GM23338 (cell line): ENCODE results near the gene NDC1. TPM values are rescaled to one million over a fixed set of nuclear protein-coding genes. Genes with fewer than 3 reads are reported as not detected.

Source experiments
- ATAC-seq: fragments of 200-7000 bp; cut with Tn5 transposase; 3 replicates; pipeline ENCODE4 v1.9.1; 2020
- DNase-seq: peaks from one replicate; pipeline ENCODE4 v3.0.0-alpha.2; 2015; ENCODE audit warnings: low spot score
- H2AFZ ChIP-seq: fragments of 200-600 bp; sonication (generic); 2 replicates; pipeline ENCODE4 v1.8.0; 2016; ENCODE audit warnings: antibody characterized with exemption, mild to moderate bottlenecking, moderate library complexity
- H3F3A ChIP-seq: fragments of 200-600 bp; sonication (generic); replicated peaks from 2 replicates; pipeline ENCODE4 v1.8.0; 2017; ENCODE audit warnings: antibody characterized with exemption, mixed run types, low read depth
- H3K27ac ChIP-seq: fragments of 200-600 bp; sonication (generic); 2 replicates; pipeline ENCODE4 v1.6.1; 2016; ENCODE audit warnings: low read depth
- H3K27me3 ChIP-seq: fragments of 200-600 bp; sonication (generic); 2 replicates; pipeline ENCODE4 v1.8.0; 2016; ENCODE audit warnings: mild to moderate bottlenecking, mixed run types, moderate library complexity; ENCODE audit not compliant: insufficient read depth
- H3K36me3 ChIP-seq: fragments of 200-600 bp; sonication (generic); 2 replicates; pipeline ENCODE4 v1.8.0; 2016; ENCODE audit warnings: mild to moderate bottlenecking; ENCODE audit not compliant: insufficient read depth
- H3K4me1 ChIP-seq: fragments of 200-600 bp; sonication (generic); 2 replicates; pipeline ENCODE4 v1.8.0; 2016; ENCODE audit warnings: mild to moderate bottlenecking, moderate library complexity; ENCODE audit not compliant: insufficient read depth
- H3K4me2 ChIP-seq: fragments of 200-600 bp; sonication (generic); 2 replicates; pipeline ENCODE4 v1.7.1; 2017; ENCODE audit warnings: mixed run types
- H3K4me3 ChIP-seq: fragments of 200-600 bp; sonication (generic); 2 replicates; pipeline ENCODE4 v1.6.1; 2016; ENCODE audit warnings: mixed run types
- H3K79me2 ChIP-seq: fragments of 200-600 bp; sonication (generic); replicated peaks from 2 replicates; pipeline ENCODE4 v1.8.0; 2017; ENCODE audit warnings: mild to moderate bottlenecking; ENCODE audit not compliant: insufficient read depth
- H3K9me2 ChIP-seq: fragments of 200-600 bp; sonication (generic); 2 replicates; pipeline ENCODE4 v1.8.0; 2017; ENCODE audit not compliant: insufficient read depth
- H4K20me1 ChIP-seq: fragments of 200-600 bp; sonication (generic); replicated peaks from 2 replicates; pipeline ENCODE4 v1.8.0; 2017; ENCODE audit warnings: mild to moderate bottlenecking; ENCODE audit not compliant: insufficient read depth
- H3K27ac Mint-ChIP-seq: 2 replicates; pipeline ENCODE4 v1.8.0; 2020; ENCODE audit warnings: inconsistent platforms, mild to moderate bottlenecking, moderate library complexity, mixed read lengths
- H3K27me3 Mint-ChIP-seq: 3 replicates; pipeline ENCODE4 v1.8.0; 2022; ENCODE audit warnings: low read depth, mild to moderate bottlenecking, moderate library complexity, mixed read lengths, inconsistent platforms; ENCODE audit not compliant: insufficient read depth, poor library complexity
- H3K36me3 Mint-ChIP-seq: 3 replicates; pipeline ENCODE4 v1.8.0; 2021; ENCODE audit warnings: low read depth, mild to moderate bottlenecking, inconsistent platforms, moderate library complexity, mixed read lengths
- H3K4me1 Mint-ChIP-seq: 3 replicates; pipeline ENCODE4 v1.8.0; 2020; ENCODE audit warnings: mild to moderate bottlenecking, inconsistent platforms, mixed read lengths
- H3K4me3 Mint-ChIP-seq: 3 replicates; pipeline ENCODE4 v1.8.0; 2021; ENCODE audit warnings: moderate library complexity, mild to moderate bottlenecking, inconsistent platforms, mixed read lengths
- H3K9me3 Mint-ChIP-seq: 3 replicates; pipeline ENCODE4 v1.8.0; 2020; ENCODE audit warnings: moderate library complexity, mild to moderate bottlenecking, inconsistent platforms, mixed read lengths
- CREB1 ChIP-seq: fragments of 250-450 bp; sonication (Bioruptor Pico); IDR thresholded peaks from 2 replicates; pipeline ENCODE4 v1.5.0; 2020; ENCODE audit warnings: low read depth, mild to moderate bottlenecking, moderate library complexity
- EZH2 ChIP-seq: fragments of 200-600 bp; sonication (generic); IDR thresholded peaks from one replicate; pipeline ENCODE4 v1.8.0; 2017; ENCODE audit warnings: antibody characterized with exemption, mild to moderate bottlenecking, low read depth; ENCODE audit not compliant: unreplicated experiment
- EZH2phosphoT487 ChIP-seq: fragments of 200-600 bp; sonication (generic); IDR thresholded peaks from one replicate; pipeline ENCODE4 v1.8.1; 2018; ENCODE audit warnings: antibody characterized with exemption; ENCODE audit not compliant: unreplicated experiment
- JUNB ChIP-seq: IDR thresholded peaks from one replicate; pipeline ENCODE4 v1.6.1; 2016; ENCODE audit warnings: antibody characterized with exemption; ENCODE audit not compliant: unreplicated experiment
- NANOG ChIP-seq: IDR thresholded peaks from 2 replicates; pipeline ENCODE4 v1.6.1; 2016; ENCODE audit warnings: antibody characterized with exemption, borderline replicate concordance
- POLR2AphosphoS5 ChIP-seq: IDR thresholded peaks from 2 replicates; pipeline ENCODE4 v1.6.1; 2016; ENCODE audit warnings: antibody characterized with exemption, low read depth
- STAT1 ChIP-seq: IDR thresholded peaks from one replicate; pipeline ENCODE4 v1.6.1; 2016; ENCODE audit warnings: antibody characterized with exemption; ENCODE audit not compliant: unreplicated experiment
- ZNF114 ChIP-seq: fragments of 250-450 bp; sonication (Bioruptor Pico); IDR thresholded peaks from 2 replicates; pipeline ENCODE4 v1.5.0; 2020; ENCODE audit warnings: mild to moderate bottlenecking, moderate library complexity
- ZNF331 ChIP-seq: fragments of 250-450 bp; sonication (Bioruptor Pico); IDR thresholded peaks from 2 replicates; pipeline ENCODE4 v1.5.0; 2020; ENCODE audit warnings: low read depth, mild to moderate bottlenecking, moderate library complexity
- polyA plus RNA-seq: library from polyadenylated mRNA; unstranded; fragments of >200 nt; fragmentation: Nextera tagmentation; extraction: Ambion mirVana; gene quantifications from 2 replicates; pipeline ENCODE4 v1.2.1, GENCODE V29; 2016
- total RNA-seq: library from RNA; depleted of rRNA; stranded (reverse); fragments of >200 nt; shearing (Covaris generic); gene quantifications from 2 replicates; pipeline ENCODE4 v1.2.3, GENCODE V29; 2014
- TF ChIP-seq, protein P1 (sequence below), 2 experiments: fragments of 200-600 bp in 1 of 2; sonication (generic) in 1 of 2; conservative IDR thresholded peaks; 2 replicates each; pipeline versions ENCODE4 v1.5.1 to v1.6.1; 2016 to 2017; ENCODE audit warnings: antibody characterized with exemption in 2 of 2, low read depth in 2 of 2, mild to moderate bottlenecking in 2 of 2, moderate library complexity in 1 of 2
- TF ChIP-seq, protein P2 (sequence below): IDR thresholded peaks from one replicate; pipeline ENCODE4 v1.6.1; 2018; ENCODE audit warnings: antibody characterized with exemption; ENCODE audit not compliant: unreplicated experiment
- TF ChIP-seq, protein P3 (sequence below): fragments of 250-450 bp; sonication (Bioruptor Pico); IDR thresholded peaks from 2 replicates; pipeline ENCODE4 v1.5.0; 2020; ENCODE audit warnings: mild to moderate bottlenecking, moderate library complexity
- TF ChIP-seq, protein P4 (sequence below): IDR thresholded peaks from 2 replicates; pipeline ENCODE4 v1.6.1; 2016; ENCODE audit warnings: antibody characterized with exemption

NDC1 gene
- total and polyA plus RNA-seq, 2 experiments from 2014 or later, result 19.8 to 100 TPM

DNA sequence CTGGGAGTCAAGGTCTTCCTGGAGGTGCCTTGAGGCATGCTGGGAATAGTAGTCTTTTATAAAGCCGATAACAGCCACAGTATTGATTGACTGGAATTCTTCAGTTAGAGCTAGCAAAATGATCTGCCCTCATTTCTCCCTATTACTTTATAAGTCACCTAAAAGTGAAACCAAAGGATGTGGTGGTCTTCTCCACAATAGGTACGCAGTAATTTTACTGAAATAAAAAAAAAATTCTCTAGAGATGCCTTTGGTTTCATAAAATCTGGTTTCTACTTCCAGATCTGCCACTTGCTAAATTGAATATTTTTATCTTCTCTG is 518 bp upstream of the NDC1 start (continued):
- TF ChIP-seq ZNF331, result no peak

DNA sequence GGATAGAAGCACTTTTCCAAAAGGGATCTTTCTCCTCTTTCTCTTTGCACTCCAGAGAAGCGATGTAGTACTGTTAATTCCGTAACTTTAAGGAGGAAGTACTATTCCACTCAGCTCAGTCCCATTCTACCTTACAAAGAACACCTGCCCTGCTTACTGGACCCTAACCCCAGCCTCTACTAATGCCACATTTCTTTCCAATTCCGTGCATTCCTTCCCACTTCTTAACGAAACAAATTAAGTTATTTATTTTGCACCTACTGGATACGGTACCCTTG is 511 bp downstream of the NDC1 start:
- Histone ChIP-seq H3K27ac (peak overlapping the region; percentile 91; the same call in 1 of the 2 replicates), H2AFZ (peak overlapping the region; percentile 89), H3K79me2 (peaks cover 54% of the 10 kb centered on the region)

More for the DNA sequence above, 511 bp downstream of the NDC1 start:
- ATAC-seq (peak; percentile 3; the same call in 2 of the 3 replicates), DNase-seq (peak; percentile 32)
- no peaks in the 10 kb centered on the region for H3K9me2 ChIP-seq
- Mint-ChIP-seq H3K27ac (peak overlapping the region; percentile 98; the same call in 1 of the 2 replicates), H3K9me3 (peaks cover 16% of the 10 kb centered on the region), H3K4me3 (peak overlapping the region; percentile 96), H3K4me1 (peaks cover 9% of the 10 kb centered on the region), H3K36me3 (peaks cover 23% of the 10 kb centered on the region), H3K27me3 (no peaks in the 10 kb centered on the region)
- H3K4me1 ChIP-seq, result 0 out of 2 replicates have a peak, but pooled peaks cover 6% of the 10 kb centered on the region
- H3K36me3 ChIP-seq, result no peaks in the 10 kb centered on the region
- TF ChIP-seq ZNF331, result no peak
- TF ChIP-seq JUNB, result no peak
- TF ChIP-seq NANOG, result no peak
- TF ChIP-seq CREB1, result no peak
- TF ChIP-seq ZNF114 (CRISPR knock-in tag), result no peak
- TF ChIP-seq STAT1, result no peak
- TF ChIP-seq, protein P1, sequence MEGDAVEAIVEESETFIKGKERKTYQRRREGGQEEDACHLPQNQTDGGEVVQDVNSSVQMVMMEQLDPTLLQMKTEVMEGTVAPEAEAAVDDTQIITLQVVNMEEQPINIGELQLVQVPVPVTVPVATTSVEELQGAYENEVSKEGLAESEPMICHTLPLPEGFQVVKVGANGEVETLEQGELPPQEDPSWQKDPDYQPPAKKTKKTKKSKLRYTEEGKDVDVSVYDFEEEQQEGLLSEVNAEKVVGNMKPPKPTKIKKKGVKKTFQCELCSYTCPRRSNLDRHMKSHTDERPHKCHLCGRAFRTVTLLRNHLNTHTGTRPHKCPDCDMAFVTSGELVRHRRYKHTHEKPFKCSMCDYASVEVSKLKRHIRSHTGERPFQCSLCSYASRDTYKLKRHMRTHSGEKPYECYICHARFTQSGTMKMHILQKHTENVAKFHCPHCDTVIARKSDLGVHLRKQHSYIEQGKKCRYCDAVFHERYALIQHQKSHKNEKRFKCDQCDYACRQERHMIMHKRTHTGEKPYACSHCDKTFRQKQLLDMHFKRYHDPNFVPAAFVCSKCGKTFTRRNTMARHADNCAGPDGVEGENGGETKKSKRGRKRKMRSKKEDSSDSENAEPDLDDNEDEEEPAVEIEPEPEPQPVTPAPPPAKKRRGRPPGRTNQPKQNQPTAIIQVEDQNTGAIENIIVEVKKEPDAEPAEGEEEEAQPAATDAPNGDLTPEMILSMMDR (conservative IDR thresholded peaks at IDR 0.05; ENCODE audit: low read depth in 2 of 2), result no peak
- no peak for TF ChIP-seq EZH2phosphoT487
- TF ChIP-seq, protein P2, sequence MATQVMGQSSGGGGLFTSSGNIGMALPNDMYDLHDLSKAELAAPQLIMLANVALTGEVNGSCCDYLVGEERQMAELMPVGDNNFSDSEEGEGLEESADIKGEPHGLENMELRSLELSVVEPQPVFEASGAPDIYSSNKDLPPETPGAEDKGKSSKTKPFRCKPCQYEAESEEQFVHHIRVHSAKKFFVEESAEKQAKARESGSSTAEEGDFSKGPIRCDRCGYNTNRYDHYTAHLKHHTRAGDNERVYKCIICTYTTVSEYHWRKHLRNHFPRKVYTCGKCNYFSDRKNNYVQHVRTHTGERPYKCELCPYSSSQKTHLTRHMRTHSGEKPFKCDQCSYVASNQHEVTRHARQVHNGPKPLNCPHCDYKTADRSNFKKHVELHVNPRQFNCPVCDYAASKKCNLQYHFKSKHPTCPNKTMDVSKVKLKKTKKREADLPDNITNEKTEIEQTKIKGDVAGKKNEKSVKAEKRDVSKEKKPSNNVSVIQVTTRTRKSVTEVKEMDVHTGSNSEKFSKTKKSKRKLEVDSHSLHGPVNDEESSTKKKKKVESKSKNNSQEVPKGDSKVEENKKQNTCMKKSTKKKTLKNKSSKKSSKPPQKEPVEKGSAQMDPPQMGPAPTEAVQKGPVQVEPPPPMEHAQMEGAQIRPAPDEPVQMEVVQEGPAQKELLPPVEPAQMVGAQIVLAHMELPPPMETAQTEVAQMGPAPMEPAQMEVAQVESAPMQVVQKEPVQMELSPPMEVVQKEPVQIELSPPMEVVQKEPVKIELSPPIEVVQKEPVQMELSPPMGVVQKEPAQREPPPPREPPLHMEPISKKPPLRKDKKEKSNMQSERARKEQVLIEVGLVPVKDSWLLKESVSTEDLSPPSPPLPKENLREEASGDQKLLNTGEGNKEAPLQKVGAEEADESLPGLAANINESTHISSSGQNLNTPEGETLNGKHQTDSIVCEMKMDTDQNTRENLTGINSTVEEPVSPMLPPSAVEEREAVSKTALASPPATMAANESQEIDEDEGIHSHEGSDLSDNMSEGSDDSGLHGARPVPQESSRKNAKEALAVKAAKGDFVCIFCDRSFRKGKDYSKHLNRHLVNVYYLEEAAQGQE, result no peak
- TF ChIP-seq, protein P3, sequence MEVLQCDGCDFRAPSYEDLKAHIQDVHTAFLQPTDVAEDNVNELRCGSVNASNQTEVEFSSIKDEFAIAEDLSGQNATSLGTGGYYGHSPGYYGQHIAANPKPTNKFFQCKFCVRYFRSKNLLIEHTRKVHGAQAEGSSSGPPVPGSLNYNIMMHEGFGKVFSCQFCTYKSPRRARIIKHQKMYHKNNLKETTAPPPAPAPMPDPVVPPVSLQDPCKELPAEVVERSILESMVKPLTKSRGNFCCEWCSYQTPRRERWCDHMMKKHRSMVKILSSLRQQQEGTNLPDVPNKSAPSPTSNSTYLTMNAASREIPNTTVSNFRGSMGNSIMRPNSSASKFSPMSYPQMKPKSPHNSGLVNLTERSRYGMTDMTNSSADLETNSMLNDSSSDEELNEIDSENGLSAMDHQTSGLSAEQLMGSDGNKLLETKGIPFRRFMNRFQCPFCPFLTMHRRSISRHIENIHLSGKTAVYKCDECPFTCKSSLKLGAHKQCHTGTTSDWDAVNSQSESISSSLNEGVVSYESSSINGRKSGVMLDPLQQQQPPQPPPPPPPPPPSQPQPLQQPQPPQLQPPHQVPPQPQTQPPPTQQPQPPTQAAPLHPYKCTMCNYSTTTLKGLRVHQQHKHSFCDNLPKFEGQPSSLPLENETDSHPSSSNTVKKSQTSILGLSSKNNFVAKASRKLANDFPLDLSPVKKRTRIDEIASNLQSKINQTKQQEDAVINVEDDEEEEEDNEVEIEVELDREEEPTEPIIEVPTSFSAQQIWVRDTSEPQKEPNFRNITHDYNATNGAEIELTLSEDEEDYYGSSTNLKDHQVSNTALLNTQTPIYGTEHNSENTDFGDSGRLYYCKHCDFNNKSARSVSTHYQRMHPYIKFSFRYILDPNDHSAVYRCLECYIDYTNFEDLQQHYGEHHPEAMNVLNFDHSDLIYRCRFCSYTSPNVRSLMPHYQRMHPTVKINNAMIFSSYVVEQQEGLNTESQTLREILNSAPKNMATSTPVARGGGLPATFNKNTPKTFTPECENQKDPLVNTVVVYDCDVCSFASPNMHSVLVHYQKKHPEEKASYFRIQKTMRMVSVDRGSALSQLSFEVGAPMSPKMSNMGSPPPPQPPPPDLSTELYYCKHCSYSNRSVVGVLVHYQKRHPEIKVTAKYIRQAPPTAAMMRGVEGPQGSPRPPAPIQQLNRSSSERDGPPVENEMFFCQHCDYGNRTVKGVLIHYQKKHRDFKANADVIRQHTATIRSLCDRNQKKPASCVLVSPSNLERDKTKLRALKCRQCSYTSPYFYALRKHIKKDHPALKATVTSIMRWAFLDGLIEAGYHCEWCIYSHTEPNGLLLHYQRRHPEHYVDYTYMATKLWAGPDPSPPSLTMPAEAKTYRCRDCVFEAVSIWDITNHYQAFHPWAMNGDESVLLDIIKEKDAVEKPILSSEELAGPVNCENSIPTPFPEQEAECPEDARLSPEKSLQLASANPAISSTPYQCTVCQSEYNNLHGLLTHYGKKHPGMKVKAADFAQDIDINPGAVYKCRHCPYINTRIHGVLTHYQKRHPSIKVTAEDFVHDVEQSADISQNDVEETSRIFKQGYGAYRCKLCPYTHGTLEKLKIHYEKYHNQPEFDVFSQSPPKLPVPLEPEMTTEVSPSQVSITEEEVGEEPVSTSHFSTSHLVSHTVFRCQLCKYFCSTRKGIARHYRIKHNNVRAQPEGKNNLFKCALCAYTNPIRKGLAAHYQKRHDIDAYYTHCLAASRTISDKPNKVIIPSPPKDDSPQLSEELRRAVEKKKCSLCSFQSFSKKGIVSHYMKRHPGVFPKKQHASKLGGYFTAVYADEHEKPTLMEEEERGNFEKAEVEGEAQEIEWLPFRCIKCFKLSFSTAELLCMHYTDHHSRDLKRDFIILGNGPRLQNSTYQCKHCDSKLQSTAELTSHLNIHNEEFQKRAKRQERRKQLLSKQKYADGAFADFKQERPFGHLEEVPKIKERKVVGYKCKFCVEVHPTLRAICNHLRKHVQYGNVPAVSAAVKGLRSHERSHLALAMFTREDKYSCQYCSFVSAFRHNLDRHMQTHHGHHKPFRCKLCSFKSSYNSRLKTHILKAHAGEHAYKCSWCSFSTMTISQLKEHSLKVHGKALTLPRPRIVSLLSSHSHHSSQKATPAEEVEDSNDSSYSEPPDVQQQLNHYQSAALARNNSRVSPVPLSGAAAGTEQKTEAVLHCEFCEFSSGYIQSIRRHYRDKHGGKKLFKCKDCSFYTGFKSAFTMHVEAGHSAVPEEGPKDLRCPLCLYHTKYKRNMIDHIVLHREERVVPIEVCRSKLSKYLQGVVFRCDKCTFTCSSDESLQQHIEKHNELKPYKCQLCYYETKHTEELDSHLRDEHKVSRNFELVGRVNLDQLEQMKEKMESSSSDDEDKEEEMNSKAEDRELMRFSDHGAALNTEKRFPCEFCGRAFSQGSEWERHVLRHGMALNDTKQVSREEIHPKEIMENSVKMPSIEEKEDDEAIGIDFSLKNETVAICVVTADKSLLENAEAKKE (CRISPR knock-in tag), result no peak
- TF ChIP-seq POLR2AphosphoS5, result no peak
- TF ChIP-seq, protein P4, sequence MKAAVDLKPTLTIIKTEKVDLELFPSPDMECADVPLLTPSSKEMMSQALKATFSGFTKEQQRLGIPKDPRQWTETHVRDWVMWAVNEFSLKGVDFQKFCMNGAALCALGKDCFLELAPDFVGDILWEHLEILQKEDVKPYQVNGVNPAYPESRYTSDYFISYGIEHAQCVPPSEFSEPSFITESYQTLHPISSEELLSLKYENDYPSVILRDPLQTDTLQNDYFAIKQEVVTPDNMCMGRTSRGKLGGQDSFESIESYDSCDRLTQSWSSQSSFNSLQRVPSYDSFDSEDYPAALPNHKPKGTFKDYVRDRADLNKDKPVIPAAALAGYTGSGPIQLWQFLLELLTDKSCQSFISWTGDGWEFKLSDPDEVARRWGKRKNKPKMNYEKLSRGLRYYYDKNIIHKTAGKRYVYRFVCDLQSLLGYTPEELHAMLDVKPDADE, result no peak
- TF ChIP-seq EZH2, result no peak
- peaks cover 23% of the 10 kb centered on the region for H4K20me1 ChIP-seq
- H3F3A ChIP-seq, result no peaks in the 10 kb centered on the region
- peak overlapping the region; percentile 90 for H3K4me3 ChIP-seq
- no peaks in the 10 kb centered on the region for H3K27me3 ChIP-seq
- peak overlapping the region; percentile 93 for H3K4me2 ChIP-seq
